A673 (cell line): ENCODE data around the gene CEACAM5.

Experiments
- EZH2 ChIP-seq: fragments of 200-600 bp; sonication (generic); IDR thresholded peaks from 2 replicates; pipeline ENCODE4 v1.6.1; 2017; ENCODE audit warnings: borderline replicate concordance, low read depth, mild to moderate bottlenecking, mixed read lengths, antibody characterized with exemption, low read length; ENCODE audit not compliant: poor library complexity, severe bottlenecking
- TF ChIP-seq, protein P1 (sequence below): fragments of 300-800, 200-600 bp; sonication (generic); conservative IDR thresholded peaks from 2 replicates; pipeline ENCODE4 v1.5.1; 2017; ENCODE audit warnings: low read depth, mild to moderate bottlenecking, antibody characterized with exemption, low read length, moderate library complexity, mixed read lengths

DNA sequence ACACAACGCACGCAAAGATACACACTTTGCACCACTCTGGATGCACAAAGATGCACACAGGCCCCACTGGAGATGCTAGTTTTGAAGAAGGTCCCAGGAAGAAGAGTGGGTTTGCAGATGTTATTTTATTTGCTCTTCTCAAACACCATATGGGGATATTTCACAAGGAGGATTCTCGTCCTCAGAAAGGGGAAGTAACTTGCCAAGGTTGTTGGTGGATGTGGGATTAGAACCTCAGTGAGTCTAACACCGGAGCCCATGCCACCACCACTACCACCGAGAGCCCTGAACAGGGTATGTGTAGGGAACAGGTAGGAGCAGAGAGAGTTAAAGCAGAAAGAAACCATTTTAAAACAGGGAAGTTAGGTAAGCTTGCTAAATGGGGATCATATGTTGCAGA is 37.3 kb downstream of the CEACAM5 start:
- TF ChIP-seq, protein P1, sequence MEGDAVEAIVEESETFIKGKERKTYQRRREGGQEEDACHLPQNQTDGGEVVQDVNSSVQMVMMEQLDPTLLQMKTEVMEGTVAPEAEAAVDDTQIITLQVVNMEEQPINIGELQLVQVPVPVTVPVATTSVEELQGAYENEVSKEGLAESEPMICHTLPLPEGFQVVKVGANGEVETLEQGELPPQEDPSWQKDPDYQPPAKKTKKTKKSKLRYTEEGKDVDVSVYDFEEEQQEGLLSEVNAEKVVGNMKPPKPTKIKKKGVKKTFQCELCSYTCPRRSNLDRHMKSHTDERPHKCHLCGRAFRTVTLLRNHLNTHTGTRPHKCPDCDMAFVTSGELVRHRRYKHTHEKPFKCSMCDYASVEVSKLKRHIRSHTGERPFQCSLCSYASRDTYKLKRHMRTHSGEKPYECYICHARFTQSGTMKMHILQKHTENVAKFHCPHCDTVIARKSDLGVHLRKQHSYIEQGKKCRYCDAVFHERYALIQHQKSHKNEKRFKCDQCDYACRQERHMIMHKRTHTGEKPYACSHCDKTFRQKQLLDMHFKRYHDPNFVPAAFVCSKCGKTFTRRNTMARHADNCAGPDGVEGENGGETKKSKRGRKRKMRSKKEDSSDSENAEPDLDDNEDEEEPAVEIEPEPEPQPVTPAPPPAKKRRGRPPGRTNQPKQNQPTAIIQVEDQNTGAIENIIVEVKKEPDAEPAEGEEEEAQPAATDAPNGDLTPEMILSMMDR, result no peak
- no peak for TF ChIP-seq EZH2
